SU-DHL-6 (cell line): ENCODE results near the gene COL6A3.

ENCODE experiments used
- EZH2phosphoT487 ChIP-seq: fragments of 200-600 bp; sonication (generic), shearing (Covaris generic); conservative IDR thresholded peaks from 2 replicates; pipeline ENCODE4 v1.6.1; 2018; ENCODE audit warnings: mild to moderate bottlenecking, antibody characterized with exemption, low read length, moderate library complexity, mixed read lengths
- TF ChIP-seq, protein P1 (sequence below): fragments of 200-600 bp; sonication (generic); IDR thresholded peaks from one replicate; pipeline ENCODE4 v1.5.1; 2017; ENCODE audit warnings: antibody characterized with exemption, mild to moderate bottlenecking, low read length, moderate library complexity; ENCODE audit not compliant: insufficient read depth, poor library complexity, severe bottlenecking

DNA sequence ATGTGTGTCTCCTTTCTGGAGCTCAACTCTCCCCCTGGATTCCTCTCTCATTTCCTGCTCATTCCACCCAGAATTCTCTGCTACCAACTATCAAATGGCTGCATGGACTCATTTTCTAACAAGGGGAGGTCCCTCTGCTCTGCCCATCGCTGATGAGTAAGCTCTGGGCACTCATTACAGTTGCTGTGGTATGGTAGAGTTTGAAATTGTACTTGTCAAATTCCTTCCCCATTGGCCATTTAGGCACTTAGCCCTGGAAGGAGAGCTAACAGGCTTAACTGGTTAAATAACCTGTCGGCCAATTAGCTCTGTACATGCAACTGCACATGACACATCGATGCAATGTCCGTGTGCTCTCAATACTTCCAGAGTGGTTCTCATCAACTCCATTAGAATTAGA is 20.4 kb downstream of the COL6A3 start:
- TF ChIP-seq, protein P1, sequence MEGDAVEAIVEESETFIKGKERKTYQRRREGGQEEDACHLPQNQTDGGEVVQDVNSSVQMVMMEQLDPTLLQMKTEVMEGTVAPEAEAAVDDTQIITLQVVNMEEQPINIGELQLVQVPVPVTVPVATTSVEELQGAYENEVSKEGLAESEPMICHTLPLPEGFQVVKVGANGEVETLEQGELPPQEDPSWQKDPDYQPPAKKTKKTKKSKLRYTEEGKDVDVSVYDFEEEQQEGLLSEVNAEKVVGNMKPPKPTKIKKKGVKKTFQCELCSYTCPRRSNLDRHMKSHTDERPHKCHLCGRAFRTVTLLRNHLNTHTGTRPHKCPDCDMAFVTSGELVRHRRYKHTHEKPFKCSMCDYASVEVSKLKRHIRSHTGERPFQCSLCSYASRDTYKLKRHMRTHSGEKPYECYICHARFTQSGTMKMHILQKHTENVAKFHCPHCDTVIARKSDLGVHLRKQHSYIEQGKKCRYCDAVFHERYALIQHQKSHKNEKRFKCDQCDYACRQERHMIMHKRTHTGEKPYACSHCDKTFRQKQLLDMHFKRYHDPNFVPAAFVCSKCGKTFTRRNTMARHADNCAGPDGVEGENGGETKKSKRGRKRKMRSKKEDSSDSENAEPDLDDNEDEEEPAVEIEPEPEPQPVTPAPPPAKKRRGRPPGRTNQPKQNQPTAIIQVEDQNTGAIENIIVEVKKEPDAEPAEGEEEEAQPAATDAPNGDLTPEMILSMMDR: no peak
- no peak for TF ChIP-seq EZH2phosphoT487
